Measurements from ENCODE around the gene CNTROB.

The CNTROB gene

DNA sequence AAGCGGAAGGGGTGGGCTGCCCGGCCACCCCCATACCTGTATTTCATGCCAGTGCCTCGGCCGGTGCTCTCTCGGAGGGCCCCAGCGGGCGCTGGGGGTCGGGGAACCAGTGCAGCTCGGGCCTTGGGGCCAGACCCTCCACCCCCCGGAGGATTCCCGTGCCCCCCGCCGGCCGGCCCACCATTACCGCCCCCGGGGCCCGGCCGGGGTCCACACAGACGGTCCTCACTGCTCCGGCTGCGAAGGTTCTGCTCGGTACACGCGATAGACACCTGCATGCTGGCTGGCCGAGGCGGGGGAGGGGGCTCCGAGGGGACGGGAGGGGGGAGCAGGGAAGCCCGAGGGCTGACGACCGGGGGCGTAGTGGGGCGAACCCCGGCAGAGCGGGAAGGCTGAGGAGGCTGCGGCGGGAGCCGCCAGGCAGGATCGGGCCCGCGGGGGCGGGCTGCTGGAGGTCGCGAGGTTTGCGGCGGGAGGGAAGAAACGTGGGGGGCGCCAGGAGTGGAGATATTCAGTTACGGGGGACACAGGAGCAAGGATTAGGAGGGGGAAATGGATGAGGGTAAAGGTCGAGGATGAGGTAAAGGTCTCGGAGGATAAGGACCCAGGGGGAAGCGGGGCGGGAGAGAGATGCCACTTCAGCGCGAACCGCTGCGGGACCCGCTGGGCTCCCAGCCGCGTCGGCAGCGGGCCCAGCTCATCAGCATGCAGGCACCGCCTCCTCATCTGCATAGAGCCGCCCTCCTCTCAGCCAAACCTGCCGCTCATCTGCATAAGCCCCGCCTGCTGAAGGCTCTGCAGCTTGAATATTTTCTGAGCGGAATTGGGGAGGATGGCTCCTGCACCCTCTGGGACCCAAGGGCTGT is 2.6 kb upstream of the CNTROB start, which contains the start of gene KCNAB3:
TSS of gene KCNAB3 (minus strand) at position 699 of the 866 bp plus-strand sequence. CDS start at position 278, 421 bp downstream.
- no peak for DNase-seq (ENCODE audit: low read depth, low spot score)
- Histone ChIP-seq H3K4me3 (peak within 1 kb of the TSS; percentile 81), H3K36me3 (ENCODE audit: insufficient read depth, low read length) (peaks cover under 1% of the 10 kb centered on the region)

DNA sequence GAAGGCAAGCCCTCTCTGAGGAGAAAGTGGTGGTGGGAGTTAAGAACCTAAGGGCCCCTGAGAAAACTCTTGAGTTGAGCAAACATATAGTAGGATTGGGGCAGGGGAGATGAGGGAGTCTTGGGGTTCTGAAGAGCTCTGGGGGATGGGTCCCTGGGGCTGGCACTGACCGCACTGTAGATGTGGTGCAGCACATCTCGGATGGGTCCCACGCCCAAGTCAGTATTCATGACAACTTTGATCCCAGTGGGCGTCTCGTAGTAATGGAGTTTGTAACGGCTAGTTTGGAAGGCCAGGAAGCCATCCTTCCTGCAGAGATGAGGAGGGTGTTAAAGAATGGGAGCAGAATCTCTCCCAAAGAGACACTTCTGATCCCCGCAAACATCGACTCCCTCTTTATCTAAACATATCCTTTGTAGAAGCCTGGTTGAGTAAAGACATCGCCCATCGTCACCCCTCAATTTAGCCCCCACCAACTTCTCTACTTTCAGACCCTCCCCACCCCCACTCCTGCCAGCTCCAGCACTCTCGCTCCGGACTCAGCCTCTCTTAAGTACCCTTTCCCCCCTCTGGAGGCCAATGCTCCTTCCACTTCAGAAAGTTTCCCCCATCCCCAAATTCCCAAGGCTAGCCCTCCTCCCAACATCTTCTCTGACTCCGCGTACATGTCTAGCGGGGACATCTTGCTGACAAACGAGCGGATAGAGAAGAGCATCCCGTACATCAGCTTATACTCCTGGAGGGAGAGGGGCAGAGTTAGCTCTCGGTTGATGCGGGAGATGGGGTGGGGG is 970 bp upstream of the CNTROB start:
- H3K4me3 ChIP-seq, result peak overlapping the region; percentile 100
- no peak overlapping the region for H3K27ac ChIP-seq
- H3K9ac ChIP-seq (ENCODE audit: insufficient read length), result peak overlapping the region; percentile 85
- no peak for TF ChIP-seq EZH2 (IDR thresholded peaks at IDR 0.05)
- no peak for TF ChIP-seq POLR2AphosphoS5 (IDR thresholded peaks at IDR 0.05; ENCODE audit: borderline replicate concordance, low read depth, low read length)
- no peak for TF ChIP-seq FOXP2 (optimal IDR thresholded peaks at IDR 0.05; ENCODE audit: control extremely low read depth, extremely low read length, insufficient read depth)
- no peaks in the 10 kb centered on the region for H3K9me3 ChIP-seq (ENCODE audit: low read depth, low read length)
- H3K36me3 ChIP-seq (ENCODE audit: insufficient read depth, low read length), result peaks cover 15% of the 10 kb centered on the region
- DNase-seq (ENCODE audit: low read depth, low spot score), result no peak

More for the DNA sequence above, 2.6 kb upstream of the CNTROB start, which contains the start of gene KCNAB3:
- no peak for TF ChIP-seq FOXP2 (optimal IDR thresholded peaks at IDR 0.05; ENCODE audit: control extremely low read depth, extremely low read length, insufficient read depth)
- TF ChIP-seq POLR2AphosphoS5 (IDR thresholded peaks at IDR 0.05; ENCODE audit: borderline replicate concordance, low read depth, low read length), result peak; percentile 59; the same call in 1 of the 2 replicates
- H3K9ac ChIP-seq (ENCODE audit: insufficient read length), result peak within 1 kb of the TSS; percentile 76
- H3K27ac ChIP-seq, result no peak within 1 kb of the TSS
- no peaks in the 10 kb centered on the region for H3K9me3 ChIP-seq (ENCODE audit: low read depth, low read length)

DNA sequence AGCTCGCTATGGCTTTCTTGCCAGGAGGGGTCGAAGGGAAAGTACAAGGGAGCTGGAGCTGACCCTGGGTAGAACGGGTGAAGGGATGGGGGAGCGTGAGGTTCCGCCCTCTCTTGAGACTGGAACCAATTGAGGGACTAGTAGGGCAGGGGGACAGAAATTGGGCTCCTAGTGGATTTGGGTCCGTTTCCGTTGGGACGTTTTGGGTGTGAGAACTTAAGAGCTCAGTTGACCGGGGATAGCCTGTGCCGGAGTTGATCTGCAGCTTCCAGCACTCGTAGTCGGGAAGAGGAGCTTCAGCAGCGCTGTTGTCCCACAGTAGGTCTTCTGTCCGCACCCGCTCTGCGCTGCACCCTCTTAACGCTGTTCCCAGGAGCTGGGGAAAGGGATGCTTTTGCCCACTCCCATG is 481 bp downstream of the CNTROB start:
- peak overlapping the region; percentile 65 for H3K27ac ChIP-seq
- no peak for TF ChIP-seq EZH2 (IDR thresholded peaks at IDR 0.05)
- TF ChIP-seq POLR2AphosphoS5 (IDR thresholded peaks at IDR 0.05; ENCODE audit: borderline replicate concordance, low read depth, low read length), result no peak
- no peak for TF ChIP-seq FOXP2 (optimal IDR thresholded peaks at IDR 0.05; ENCODE audit: control extremely low read depth, extremely low read length, insufficient read depth)
- peak overlapping the region; percentile 100 for H3K4me3 ChIP-seq
- no peak for DNase-seq (ENCODE audit: low read depth, low spot score)
- no peaks in the 10 kb centered on the region for H3K9me3 ChIP-seq (ENCODE audit: low read depth, low read length)
- peak overlapping the region; percentile 99 for H3K9ac ChIP-seq (ENCODE audit: insufficient read length)
- H3K36me3 ChIP-seq (ENCODE audit: insufficient read depth, low read length), result peaks cover 28% of the 10 kb centered on the region

DNA sequence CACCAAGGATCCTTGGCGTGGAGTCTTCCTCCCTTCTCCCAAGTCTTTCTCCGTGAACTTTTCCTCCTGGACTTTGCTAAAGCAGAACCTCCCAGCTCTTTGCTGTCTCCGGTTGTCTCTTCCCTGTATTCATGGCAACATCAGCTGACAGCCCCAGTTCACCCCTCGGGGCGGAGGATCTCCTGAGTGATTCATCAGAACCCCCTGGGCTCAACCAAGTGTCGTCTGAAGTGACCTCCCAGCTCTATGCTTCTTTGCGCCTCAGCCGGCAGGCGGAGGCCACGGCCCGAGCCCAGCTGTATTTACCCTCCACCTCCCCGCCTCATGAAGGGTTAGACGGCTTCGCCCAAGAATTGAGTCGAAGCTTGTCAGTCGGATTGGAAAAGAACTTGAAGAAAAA is 943 bp downstream of the CNTROB start:
- no peak for DNase-seq (ENCODE audit: low read depth, low spot score)
- H3K9ac ChIP-seq (ENCODE audit: insufficient read length), result peak overlapping the region; percentile 99
- no peaks in the 10 kb centered on the region for H3K9me3 ChIP-seq (ENCODE audit: low read depth, low read length)
- H3K36me3 ChIP-seq (ENCODE audit: insufficient read depth, low read length), result peaks cover 28% of the 10 kb centered on the region
- H3K4me3 ChIP-seq, result peak overlapping the region; percentile 100
- TF ChIP-seq POLR2AphosphoS5 (IDR thresholded peaks at IDR 0.05; ENCODE audit: borderline replicate concordance, low read depth, low read length) (no peak), EZH2 (IDR thresholded peaks at IDR 0.05) (no peak), FOXP2 (optimal IDR thresholded peaks at IDR 0.05; ENCODE audit: control extremely low read depth, extremely low read length, insufficient read depth) (no peak)
- no peak overlapping the region for H3K27ac ChIP-seq

DNA sequence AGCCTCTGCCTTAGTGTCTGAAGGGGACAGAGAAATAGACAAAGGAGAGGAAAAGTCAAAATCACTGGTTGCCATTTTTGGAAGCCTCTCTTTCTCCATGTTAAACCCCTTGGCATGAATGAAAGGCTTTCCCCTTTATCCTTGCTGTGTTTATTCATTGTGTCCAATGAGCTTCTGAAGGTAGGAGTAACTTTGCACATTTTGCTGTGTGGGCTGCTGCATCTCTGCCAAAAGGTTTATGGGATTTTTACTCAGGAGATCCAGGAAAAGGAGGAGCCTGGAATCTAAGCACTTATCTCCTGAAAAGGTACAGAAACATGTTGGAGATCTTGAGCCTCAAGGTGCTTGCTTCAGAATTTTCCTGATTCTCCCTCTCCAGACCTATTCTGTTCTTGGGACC is 3.9 kb downstream of the CNTROB start:
- DNase-seq (ENCODE audit: low read depth, low spot score), result no peak
- H3K4me3 ChIP-seq, result no peak overlapping the region
- no peaks in the 10 kb centered on the region for H3K9me3 ChIP-seq (ENCODE audit: low read depth, low read length)
- no peak overlapping the region for H3K9ac ChIP-seq (ENCODE audit: insufficient read length)
- no peak overlapping the region for H3K27ac ChIP-seq
- TF ChIP-seq FOXP2 (optimal IDR thresholded peaks at IDR 0.05; ENCODE audit: control extremely low read depth, extremely low read length, insufficient read depth) (no peak), POLR2AphosphoS5 (IDR thresholded peaks at IDR 0.05; ENCODE audit: borderline replicate concordance, low read depth, low read length) (no peak), EZH2 (IDR thresholded peaks at IDR 0.05) (no peak)
- peaks cover 51% of the 10 kb centered on the region for H3K36me3 ChIP-seq (ENCODE audit: insufficient read depth, low read length)

DNA sequence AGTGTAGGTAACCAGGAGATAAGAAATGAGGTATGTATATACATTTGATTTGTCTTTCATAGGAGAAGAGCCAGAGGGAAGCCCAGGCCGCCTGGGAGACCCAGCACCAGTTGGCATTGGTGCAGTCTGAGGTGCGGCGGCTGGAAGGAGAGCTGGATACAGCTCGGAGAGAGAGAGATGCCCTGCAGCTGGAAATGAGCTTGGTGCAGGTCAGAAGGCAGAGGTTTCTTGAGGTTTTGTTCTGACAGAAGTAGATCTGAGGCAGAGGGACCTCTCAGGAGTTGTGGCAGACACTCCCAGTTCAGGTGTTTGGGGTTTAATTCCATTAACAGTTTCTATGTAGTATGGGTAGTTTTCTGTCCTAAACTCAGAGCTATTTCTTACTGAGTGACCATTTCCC is 8.0 kb downstream of the CNTROB start:
- TF ChIP-seq EZH2 (IDR thresholded peaks at IDR 0.05), result no peak
- TF ChIP-seq FOXP2 (optimal IDR thresholded peaks at IDR 0.05; ENCODE audit: control extremely low read depth, extremely low read length, insufficient read depth), result no peak
- peaks cover 77% of the 10 kb centered on the region for H3K36me3 ChIP-seq (ENCODE audit: insufficient read depth, low read length)
- no peak overlapping the region for H3K9ac ChIP-seq (ENCODE audit: insufficient read length)
- no peak overlapping the region for H3K27ac ChIP-seq
- DNase-seq (ENCODE audit: low read depth, low spot score), result no peak
- H3K9me3 ChIP-seq (ENCODE audit: low read depth, low read length), result no peaks in the 10 kb centered on the region
- H3K4me3 ChIP-seq, result no peak overlapping the region

DNA sequence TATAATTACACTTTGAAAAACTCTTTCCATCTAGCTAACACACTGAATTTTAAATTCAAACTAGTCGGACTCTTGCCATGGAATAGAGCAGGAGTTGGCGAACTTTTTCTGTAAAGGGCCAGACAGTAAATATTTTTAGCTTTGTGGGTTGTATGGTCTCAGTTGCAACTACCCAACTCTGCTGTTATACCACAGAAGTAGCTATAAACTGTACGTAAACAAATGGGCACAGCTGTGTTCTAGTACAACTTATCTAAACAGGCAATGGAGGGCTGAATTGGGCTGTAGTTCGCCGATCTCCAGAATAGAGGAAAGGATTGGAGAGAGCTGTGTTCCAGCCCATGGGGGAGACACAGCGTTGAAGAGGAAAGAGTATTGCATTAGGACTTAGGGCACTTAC is 8.7 kb downstream of the CNTROB start:
- no peak overlapping the region for H3K4me3 ChIP-seq
- TF ChIP-seq EZH2 (IDR thresholded peaks at IDR 0.05) (no peak), FOXP2 (optimal IDR thresholded peaks at IDR 0.05; ENCODE audit: control extremely low read depth, extremely low read length, insufficient read depth) (no peak), POLR2AphosphoS5 (IDR thresholded peaks at IDR 0.05; ENCODE audit: borderline replicate concordance, low read depth, low read length) (no peak)
- no peak overlapping the region for H3K9ac ChIP-seq (ENCODE audit: insufficient read length)
- no peaks in the 10 kb centered on the region for H3K9me3 ChIP-seq (ENCODE audit: low read depth, low read length)
- peaks cover 77% of the 10 kb centered on the region for H3K36me3 ChIP-seq (ENCODE audit: insufficient read depth, low read length)
- DNase-seq (ENCODE audit: low read depth, low spot score), result no peak
- no peak overlapping the region for H3K27ac ChIP-seq

DNA sequence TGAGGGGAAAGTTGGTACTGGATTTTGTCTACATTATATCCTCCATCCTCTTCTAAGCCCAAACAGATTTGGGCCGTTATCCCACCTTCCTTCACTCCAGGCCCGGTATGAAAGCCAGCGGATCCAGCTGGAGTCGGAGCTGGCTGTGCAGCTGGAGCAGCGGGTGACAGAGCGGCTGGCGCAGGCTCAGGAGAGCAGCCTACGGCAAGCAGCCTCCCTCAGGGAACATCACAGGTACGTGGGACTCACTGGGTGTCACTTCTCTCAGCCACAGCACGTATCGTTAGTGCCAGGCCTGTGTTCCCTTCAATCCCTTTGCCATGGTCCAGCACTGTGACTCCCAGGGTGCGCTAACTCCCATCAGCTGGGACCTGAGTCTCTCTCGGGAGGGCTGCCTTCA is 11.3 kb downstream of the CNTROB start:
- no peaks in the 10 kb centered on the region for H3K9me3 ChIP-seq (ENCODE audit: low read depth, low read length)
- H3K36me3 ChIP-seq (ENCODE audit: insufficient read depth, low read length), result peaks cover 80% of the 10 kb centered on the region
- TF ChIP-seq POLR2AphosphoS5 (IDR thresholded peaks at IDR 0.05; ENCODE audit: borderline replicate concordance, low read depth, low read length), result no peak
- no peak for TF ChIP-seq FOXP2 (optimal IDR thresholded peaks at IDR 0.05; ENCODE audit: control extremely low read depth, extremely low read length, insufficient read depth)
- TF ChIP-seq EZH2 (IDR thresholded peaks at IDR 0.05), result no peak
- no peak overlapping the region for H3K27ac ChIP-seq
- H3K9ac ChIP-seq (ENCODE audit: insufficient read length), result no peak overlapping the region
- DNase-seq (ENCODE audit: low read depth, low spot score), result no peak
- H3K4me3 ChIP-seq, result no peak overlapping the region
